Thoracic aorta (tissue), 2 donors: ENCODE results near the gene NPW. TPM values are rescaled to one million over a fixed set of nuclear protein-coding genes. Genes with fewer than 3 reads are reported as not detected.
A peak's percentile ranks its signal among the peaks of the same experiment; 100 is the strongest.

Experiments used
- ATAC-seq: fragments of 150-250 bp; one replicate; pipeline ENCODE4 v1.8.0; 2017; ENCODE audit warnings: low read depth; ENCODE audit not compliant: insufficient number of reproducible peaks, low FRiP score
- DNase-seq: peaks from one replicate; pipeline ENCODE4 v3.0.0-alpha.2; 2020; ENCODE audit warnings: low spot score
- H3K27ac ChIP-seq, 2 donors: fragments of 200-600 bp; sonication (generic); 1 replicate in 1 of 2; 2 replicates in 1 of 2; pipeline ENCODE4 v1.5.1; 2016; ENCODE audit warnings: mild to moderate bottlenecking in 2 of 2, moderate library complexity in 2 of 2
- H3K27me3 ChIP-seq: fragments of 200-600 bp; sonication (generic); replicated peaks from 2 replicates; pipeline ENCODE4 v1.6.0; 2016; ENCODE audit warnings: mild to moderate bottlenecking; ENCODE audit not compliant: insufficient read depth
- H3K36me3 ChIP-seq: fragments of 200-600 bp; sonication (generic); one replicate; pipeline ENCODE4 v1.5.1; 2016
- H3K4me1 ChIP-seq, 2 donors: fragments of 200-600 bp; sonication (generic); 1 replicate in 1 of 2; 2 replicates in 1 of 2; pipeline versions ENCODE4 v1.5.1 to v1.6.0; 2016; ENCODE audit warnings: low read depth in 2 of 2, mild to moderate bottlenecking in 1 of 2; ENCODE audit not compliant: control insufficient read depth in 1 of 2
- H3K4me3 ChIP-seq: fragments of 200-600 bp; sonication (generic); 2 replicates; pipeline ENCODE4 v1.5.1; 2016; ENCODE audit warnings: mild to moderate bottlenecking
- H3K9me3 ChIP-seq: fragments of 200-600 bp; sonication (generic); 2 replicates; pipeline ENCODE4 v1.5.1; 2016
- CTCF ChIP-seq: fragments of 200-600 bp; sonication (generic); IDR thresholded peaks from one replicate; pipeline ENCODE4 v1.5.1; 2019; ENCODE audit warnings: antibody characterized with exemption
- total RNA-seq, 2 donors: library from RNA; depleted of rRNA; stranded (reverse); fragments of >200 nt; gene quantifications; one replicate each; pipeline versions ENCODE4 v1.1.0 to v1.2.3, GENCODE V29; 2016

The NPW gene
- total RNA-seq, 2 donors from 2014 or later, result not detected

- H3K9me3 ChIP-seq, result no peaks in the 10 kb centered on the region
- ATAC-seq (no peak), DNase-seq (no peak)
- peaks cover 6% of the 10 kb centered on the region for H3K27me3 ChIP-seq
- H3K36me3 ChIP-seq, result no peaks in the 10 kb centered on the region
- H3K27ac ChIP-seq, result no peak overlapping the region
- no peak for TF ChIP-seq CTCF
- H3K4me1 ChIP-seq, result peaks cover 0 to 16% of the 10 kb centered on the region in 2 donors
- H3K4me3 ChIP-seq, result no peak overlapping the region
These were observed 3.7 kb upstream of the NPW start for GRCh38 chr16:2015947-2016208.

- Histone ChIP-seq H3K27ac (no peak overlapping the region), H3K9me3 (no peaks in the 10 kb centered on the region), H3K4me3 (no peak overlapping the region), H3K4me1 (peaks cover 0 to 16% of the 10 kb centered on the region in 2 donors), H3K36me3 (no peaks in the 10 kb centered on the region), H3K27me3 (peaks cover 6% of the 10 kb centered on the region)
- ATAC-seq (no peak), DNase-seq (no peak)
- no peak for TF ChIP-seq CTCF
These were observed 3.1 kb upstream of the NPW start for GRCh38 chr16:2016407-2016922.

- DNase-seq, result no peak
- Histone ChIP-seq H3K27me3 (peaks cover 6% of the 10 kb centered on the region), H3K4me3 (no peak overlapping the region), H3K36me3 (no peaks in the 10 kb centered on the region), H3K27ac (no peak overlapping the region), H3K9me3 (no peaks in the 10 kb centered on the region), H3K4me1 (peaks cover 3 to 32% of the 10 kb centered on the region in 2 donors)
- no peak for ATAC-seq
- no peak for TF ChIP-seq CTCF
These were observed 591 bp downstream of the NPW start for GRCh38 chr16:2019921-2020831.

GRCh38 chr16:2022723-2023091, 3.1 kb downstream of the NPW start:
- TF ChIP-seq CTCF, result no peak
- Histone ChIP-seq H3K27ac (no peak overlapping the region), H3K9me3 (no peaks in the 10 kb centered on the region), H3K4me1 (peaks cover 10 to 52% of the 10 kb centered on the region in 2 donors), H3K27me3 (peaks cover 6% of the 10 kb centered on the region), H3K4me3 (peak overlapping the region; percentile 63), H3K36me3 (no peaks in the 10 kb centered on the region)
- ATAC-seq (no peak), DNase-seq (no peak)

GRCh38 chr16:2023092-2024031, 3.8 kb downstream of the NPW start:
- peak; percentile 98 for TF ChIP-seq CTCF
- peak overlapping the region; percentile 63 for H3K4me3 ChIP-seq

More at GRCh38 chr16:2023092-2024031, 3.8 kb downstream of the NPW start:
- peak; percentile 76 for ATAC-seq
- DNase-seq, result peak; percentile 69
- Histone ChIP-seq H3K36me3 (no peaks in the 10 kb centered on the region), H3K27ac (peak overlapping the region in 1 of 2 donors; percentile 69), H3K4me1 (peaks cover 14 to 58% of the 10 kb centered on the region in 2 donors), H3K9me3 (no peaks in the 10 kb centered on the region), H3K27me3 (peaks cover 6% of the 10 kb centered on the region)
